Tibial artery (tissue), 4 donors: ENCODE data around the gene BTBD16.

Source experiments
- DNase-seq, 2 donors: peaks; one replicate each; pipeline ENCODE4 v3.0.0-alpha.2; 2019
- H3K27ac ChIP-seq, 2 donors: fragments of 200-600 bp; sonication (generic) in 1 of 2; 1 replicate in 1 of 2; 2 replicates in 1 of 2; pipeline ENCODE4 v1.5.1; 2018 to 2019; ENCODE audit warnings: mild to moderate bottlenecking in 1 of 2
- H3K27me3 ChIP-seq, 2 donors: fragments of 200-600 bp; sonication (generic) in 1 of 2; one replicate each; pipeline versions ENCODE4 v1.5.1 to v1.6.0; 2016 to 2019
- H3K36me3 ChIP-seq, 3 donors: fragments of 200-600 bp; sonication (generic) in 2 of 3; one replicate each; pipeline ENCODE4 v1.5.1; 2016 to 2019; ENCODE audit warnings: mild to moderate bottlenecking in 2 of 3
- H3K4me1 ChIP-seq, 4 donors: fragments of 200-600 bp; sonication (generic) in 2 of 4; 1 replicate in 3 of 4; 2 replicates in 1 of 4; pipeline ENCODE4 v1.5.1; 2016 to 2019
- H3K4me3 ChIP-seq, 2 donors: fragments of 200-600 bp; sonication (generic) in 1 of 2; 1 replicate in 1 of 2; 2 replicates in 1 of 2; pipeline ENCODE4 v1.5.1; 2018 to 2019; ENCODE audit warnings: mild to moderate bottlenecking in 2 of 2
- H3K9me3 ChIP-seq, 3 donors: fragments of 200-600 bp; sonication (generic) in 1 of 3; one replicate each; pipeline ENCODE4 v1.5.1; 2016 to 2019
- CTCF ChIP-seq, 2 experiments: fragments of 200-600 bp in 1 of 2; fragments of 450-650 bp in 1 of 2; IDR thresholded peaks; one replicate each; pipeline ENCODE4 v1.5.1; 2017 to 2019; ENCODE audit warnings: antibody characterized with exemption in 2 of 2, mild to moderate bottlenecking in 1 of 2, moderate library complexity in 1 of 2
- intact Hi-C: fragments of 100-400 bp; cut with DNase I; formaldehyde crosslinking; loops from one replicate; pipeline ENCODE4 v1.15.0; 2023; ENCODE audit warnings: low total_unique reads

BTBD16 gene

GRCh38 chr10:122293156-122293960, 22.3 kb downstream of the BTBD16 start:
- intact Hi-C loops = no loop called here
- H3K4me1 ChIP-seq = peaks cover 0 to 1% (median 0%) of the 10 kb centered on the region in 4 donors

GRCh38 chr10:122293961-122294380, 22.9 kb downstream of the BTBD16 start:
- Histone ChIP-seq H3K4me3 (no peak overlapping the region), H3K36me3 (no peaks in the 10 kb centered on the region), H3K4me1 (peaks cover 0 to 2% (median 0%) of the 10 kb centered on the region in 4 donors), H3K9me3 (no peaks in the 10 kb centered on the region), H3K27ac (no peak overlapping the region), H3K27me3 (peaks cover 0 to 6% of the 10 kb centered on the region in 2 donors)
- no peak for DNase-seq
- intact Hi-C loops = no loop called here
- no peak for TF ChIP-seq CTCF (IDR thresholded peaks at IDR 0.05)

More at GRCh38 chr10:122293156-122293960, 22.3 kb downstream of the BTBD16 start:
- DNase-seq = no peak
- Histone ChIP-seq H3K27me3 (peaks cover 0 to 6% of the 10 kb centered on the region in 2 donors), H3K4me3 (no peak overlapping the region), H3K36me3 (no peaks in the 10 kb centered on the region), H3K9me3 (no peaks in the 10 kb centered on the region), H3K27ac (no peak overlapping the region)
- TF ChIP-seq CTCF (IDR thresholded peaks at IDR 0.05) = no peak

GRCh38 chr10:122294511-122295450, 23.7 kb downstream of the BTBD16 start:
- no peak for TF ChIP-seq CTCF (IDR thresholded peaks at IDR 0.05)
- DNase-seq = no peak
- Histone ChIP-seq H3K4me1 (peaks cover 0 to 4% (median 0%) of the 10 kb centered on the region in 4 donors), H3K4me3 (no peak overlapping the region), H3K36me3 (no peaks in the 10 kb centered on the region), H3K27ac (no peak overlapping the region), H3K9me3 (no peaks in the 10 kb centered on the region), H3K27me3 (peaks cover 0 to 6% of the 10 kb centered on the region in 2 donors)
- intact Hi-C loops = loop anchor here (5.0 kb wide), 1 partner anchor 273 kb away; no protein-coding TSS in a partner anchor

- TF ChIP-seq CTCF (IDR thresholded peaks at IDR 0.05) = no peak
- intact Hi-C loops = loop anchor here (5.0 kb wide), 1 partner anchor 272 kb away; no protein-coding TSS in a partner anchor
- H3K4me3 ChIP-seq = no peak overlapping the region
- no peak overlapping the region for H3K27ac ChIP-seq
- H3K9me3 ChIP-seq = no peaks in the 10 kb centered on the region
- H3K4me1 ChIP-seq = peaks cover 0 to 4% (median 0%) of the 10 kb centered on the region in 4 donors
- H3K27me3 ChIP-seq = peaks cover 0 to 6% of the 10 kb centered on the region in 2 donors
- DNase-seq = no peak
- H3K36me3 ChIP-seq = no peaks in the 10 kb centered on the region
These were observed 24.3 kb downstream of the BTBD16 start for GRCh38 chr10:122295451-122295809.

- TF ChIP-seq CTCF (IDR thresholded peaks at IDR 0.05) = no peak
- peaks cover 0 to 6% of the 10 kb centered on the region in 2 donors for H3K27me3 ChIP-seq
- H3K27ac ChIP-seq = no peak overlapping the region
- H3K4me3 ChIP-seq = no peak overlapping the region
- no peak for DNase-seq
- intact Hi-C loops = loop anchor here (5.0 kb wide), 1 partner anchor 271 kb away; no protein-coding TSS in a partner anchor
- H3K4me1 ChIP-seq = peaks cover 0 to 4% (median 0%) of the 10 kb centered on the region in 4 donors
- no peaks in the 10 kb centered on the region for H3K36me3 ChIP-seq
- H3K9me3 ChIP-seq = no peaks in the 10 kb centered on the region
These were observed 25.4 kb downstream of the BTBD16 start for GRCh38 chr10:122296363-122297120.
